Stimulated activated CD4-positive, alpha-beta T cell treated with anti-CD3 and anti-CD28 coated beads, TNF-alpha, amount 100 ng/mL, for 4 hours (primary cell): Measurements from ENCODE around the gene KDM4B.

Source experiments
- DNase-seq, 3 experiments: peaks; one replicate each; pipeline ENCODE4 v3.0.0-alpha.2; 2020; ENCODE audit warnings: low read depth in 3 of 3

Gene KDM4B

GRCh38 chr19:5134691-5135090 is 165.8 kb downstream of the KDM4B start:
- DNase-seq, result no peak

GRCh38 chr19:5136073-5136855 is 167.4 kb downstream of the KDM4B start:
- no peak for DNase-seq

GRCh38 chr19:5137114-5137513 is 168.2 kb downstream of the KDM4B start:
- DNase-seq, result no peak

- no peak for DNase-seq
Measured at GRCh38 chr19:5137571-5138124, 168.7 kb downstream of the KDM4B start.

GRCh38 chr19:5138606-5139582 is 170.0 kb downstream of the KDM4B start:
- peak; percentile 27 to 35 (median 32) for DNase-seq

GRCh38 chr19:5139583-5140325 is 170.8 kb downstream of the KDM4B start:
- no peak for DNase-seq

- DNase-seq, result no peak
Measured at GRCh38 chr19:5141129-5141849, 172.4 kb downstream of the KDM4B start.

- no peak for DNase-seq
Measured at GRCh38 chr19:5141850-5142724, 173.2 kb downstream of the KDM4B start.

- DNase-seq, result no peak
Measured at GRCh38 chr19:5142725-5143097, 173.8 kb downstream of the KDM4B start.

- DNase-seq, result no peak
Measured at GRCh38 chr19:5143471-5144411, 174.8 kb downstream of the KDM4B start.

GRCh38 chr19:5144545-5145179 is 175.7 kb downstream of the KDM4B start:
- DNase-seq, result no peak

GRCh38 chr19:5145521-5146511 is 176.9 kb downstream of the KDM4B start:
- no peak for DNase-seq

GRCh38 chr19:5147074-5147977 is 178.4 kb downstream of the KDM4B start:
- no peak for DNase-seq

- DNase-seq, result no peak
Measured at GRCh38 chr19:5147978-5148793, 179.3 kb downstream of the KDM4B start.

- no peak for DNase-seq
Measured at GRCh38 chr19:5148794-5149190, 179.9 kb downstream of the KDM4B start.
